ENCODE results near the gene TSSK3.

- TF ChIP-seq, protein P1, sequence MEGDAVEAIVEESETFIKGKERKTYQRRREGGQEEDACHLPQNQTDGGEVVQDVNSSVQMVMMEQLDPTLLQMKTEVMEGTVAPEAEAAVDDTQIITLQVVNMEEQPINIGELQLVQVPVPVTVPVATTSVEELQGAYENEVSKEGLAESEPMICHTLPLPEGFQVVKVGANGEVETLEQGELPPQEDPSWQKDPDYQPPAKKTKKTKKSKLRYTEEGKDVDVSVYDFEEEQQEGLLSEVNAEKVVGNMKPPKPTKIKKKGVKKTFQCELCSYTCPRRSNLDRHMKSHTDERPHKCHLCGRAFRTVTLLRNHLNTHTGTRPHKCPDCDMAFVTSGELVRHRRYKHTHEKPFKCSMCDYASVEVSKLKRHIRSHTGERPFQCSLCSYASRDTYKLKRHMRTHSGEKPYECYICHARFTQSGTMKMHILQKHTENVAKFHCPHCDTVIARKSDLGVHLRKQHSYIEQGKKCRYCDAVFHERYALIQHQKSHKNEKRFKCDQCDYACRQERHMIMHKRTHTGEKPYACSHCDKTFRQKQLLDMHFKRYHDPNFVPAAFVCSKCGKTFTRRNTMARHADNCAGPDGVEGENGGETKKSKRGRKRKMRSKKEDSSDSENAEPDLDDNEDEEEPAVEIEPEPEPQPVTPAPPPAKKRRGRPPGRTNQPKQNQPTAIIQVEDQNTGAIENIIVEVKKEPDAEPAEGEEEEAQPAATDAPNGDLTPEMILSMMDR (conservative IDR thresholded peaks at IDR 0.05; ENCODE audit: low read length), result no peak
- no peak for TF ChIP-seq EZH2phosphoT487 (IDR thresholded peaks at IDR 0.05; ENCODE audit: borderline replicate concordance)
Observed at GRCh38 chr1:32339363-32339978, 22.9 kb upstream of the TSSK3 start.
